Progenitor cell of endocrine pancreas (in vitro differentiated cells): ENCODE measurements around the gene KLHL9. TPM values are rescaled to one million over a fixed set of nuclear protein-coding genes. Genes with fewer than 3 reads are reported as not detected.

Experiments
- DNase-seq: peaks from one replicate; pipeline ENCODE4 v3.0.0; 2021; ENCODE audit warnings: low spot score; ENCODE audit not compliant: unreplicated experiment
- H3K27ac Mint-ChIP-seq: 2 replicates; pipeline ENCODE4 v1.8.0; 2021; ENCODE audit warnings: mild to moderate bottlenecking, moderate library complexity, mixed read lengths
- H3K27me3 Mint-ChIP-seq: 2 replicates; pipeline ENCODE4 v1.8.0; 2021; ENCODE audit warnings: mixed read lengths
- H3K36me3 Mint-ChIP-seq: 2 replicates; pipeline ENCODE4 v1.8.0; 2022; ENCODE audit warnings: mixed read lengths; ENCODE audit not compliant: insufficient read depth
- H3K4me1 Mint-ChIP-seq: 2 replicates; pipeline ENCODE4 v1.8.0; 2021; ENCODE audit warnings: low read depth, mixed read lengths
- H3K4me3 Mint-ChIP-seq: 2 replicates; pipeline ENCODE4 v1.8.0; 2021; ENCODE audit warnings: low read depth, mild to moderate bottlenecking, moderate library complexity, mixed read lengths
- H3K9me3 Mint-ChIP-seq: 2 replicates; pipeline ENCODE4 v1.8.0; 2021; ENCODE audit warnings: low read depth, mixed read lengths
- CTCF ChIP-seq: fragments of 200-600 bp; sonication (generic); IDR thresholded peaks from one replicate; pipeline ENCODE4 v1.5.0; 2021; ENCODE audit warnings: antibody characterized with exemption, mild to moderate bottlenecking; ENCODE audit not compliant: unreplicated experiment
- total RNA-seq: library from RNA; stranded (reverse); gene quantifications from 2 replicates; pipeline ENCODE4 v1.2.1, GENCODE V29; 2021

Gene KLHL9
- total RNA-seq, 1 donor from 2014 or later, result 35.9 TPM

- no peak for TF ChIP-seq CTCF
- peaks cover 24% of the 10 kb centered on the region for H3K4me1 Mint-ChIP-seq
- H3K4me3 Mint-ChIP-seq, result no peak overlapping the region
- H3K27me3 Mint-ChIP-seq, result peaks cover 3% of the 10 kb centered on the region
- H3K27ac Mint-ChIP-seq, result no peak overlapping the region
- peaks cover 13% of the 10 kb centered on the region for H3K36me3 Mint-ChIP-seq
- no peaks in the 10 kb centered on the region for H3K9me3 Mint-ChIP-seq
- no peak for DNase-seq
Measured at GRCh38 chr9:21336457-21336856, 1.3 kb upstream of the KLHL9 start.

- Mint-ChIP-seq H3K27me3 (no peaks in the 10 kb centered on the region), H3K27ac (no peak overlapping the region), H3K9me3 (no peaks in the 10 kb centered on the region), H3K36me3 (peaks cover 13% of the 10 kb centered on the region), H3K4me3 (peak overlapping the region; percentile 92), H3K4me1 (peaks cover 27% of the 10 kb centered on the region)
- DNase-seq, result no peak
- TF ChIP-seq CTCF, result no peak
Measured at GRCh38 chr9:21333226-21333625, 2.0 kb downstream of the KLHL9 start.

DNA sequence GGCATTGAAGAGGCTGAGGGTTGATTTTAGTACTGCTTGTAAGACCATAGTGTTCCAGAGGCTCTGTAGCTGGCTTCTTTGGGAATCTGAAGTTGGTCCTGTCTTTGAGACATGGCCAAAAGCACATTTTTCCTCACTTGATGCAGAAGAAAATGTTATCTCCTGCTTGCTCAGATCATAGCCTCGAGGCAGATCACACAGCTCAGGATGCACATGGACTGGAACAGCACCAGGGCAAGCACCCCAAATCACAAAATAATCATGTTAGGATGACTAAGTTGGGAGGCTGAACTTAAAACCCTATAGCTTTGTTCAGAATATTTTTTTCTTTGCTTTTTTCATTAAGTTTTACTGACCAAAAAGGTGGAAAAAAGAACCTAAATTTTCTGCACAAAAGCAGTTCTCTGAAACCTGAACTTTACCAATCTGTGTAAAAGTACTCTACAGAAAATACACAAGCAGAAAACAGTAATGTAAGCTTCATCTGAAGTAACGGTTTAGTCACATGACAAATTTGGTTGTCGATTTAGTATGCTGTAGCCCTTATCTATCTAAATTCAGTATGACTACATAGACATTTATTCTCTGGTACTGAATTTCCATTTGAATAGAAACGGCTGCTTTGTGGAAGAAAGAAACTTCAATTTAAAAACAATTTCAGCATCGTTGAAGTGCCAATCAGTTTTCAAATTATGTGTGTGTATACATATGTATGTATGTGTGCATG, 3.4 kb downstream of the KLHL9 start:
- H3K27me3 Mint-ChIP-seq, result no peaks in the 10 kb centered on the region
- peaks cover 27% of the 10 kb centered on the region for H3K4me1 Mint-ChIP-seq
- no peak for DNase-seq
- no peak overlapping the region for H3K4me3 Mint-ChIP-seq
- TF ChIP-seq CTCF, result no peak
- H3K27ac Mint-ChIP-seq, result no peak overlapping the region
- H3K9me3 Mint-ChIP-seq, result no peaks in the 10 kb centered on the region
- H3K36me3 Mint-ChIP-seq, result peaks cover 13% of the 10 kb centered on the region

DNA sequence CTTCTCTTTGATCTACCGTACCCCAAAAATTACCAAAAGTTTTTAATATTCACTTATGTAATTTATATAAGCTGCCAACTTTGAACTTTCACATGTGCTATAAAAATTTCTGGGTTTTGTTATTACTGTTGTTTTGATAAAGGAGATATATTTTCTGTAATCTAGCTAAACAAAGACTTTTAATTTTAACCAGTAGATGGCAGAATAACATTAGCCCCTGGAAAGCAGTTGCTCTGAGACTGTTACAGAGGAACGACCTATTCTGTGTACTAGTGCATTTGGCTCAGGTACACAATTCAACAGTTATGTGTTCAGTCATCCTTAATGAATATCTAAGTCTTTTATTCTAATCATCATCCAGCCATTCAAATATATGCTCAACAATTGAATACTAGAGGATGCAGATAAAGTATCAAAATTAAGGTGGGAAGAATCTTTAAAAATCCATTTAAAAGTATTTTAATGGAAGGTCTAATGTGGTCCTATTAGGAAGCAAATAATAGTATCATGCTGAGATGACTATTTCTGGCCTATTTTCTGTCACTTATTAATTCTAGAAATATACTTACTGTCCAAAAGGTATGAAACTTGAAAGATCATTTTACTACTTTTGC, 8.6 kb downstream of the KLHL9 start:
- DNase-seq, result no peak
- H3K9me3 Mint-ChIP-seq, result no peaks in the 10 kb centered on the region
- no peak overlapping the region for H3K27ac Mint-ChIP-seq
- peaks cover 3% of the 10 kb centered on the region for H3K36me3 Mint-ChIP-seq
- no peak overlapping the region for H3K4me3 Mint-ChIP-seq
- H3K27me3 Mint-ChIP-seq, result no peaks in the 10 kb centered on the region
- peak; percentile 83 for TF ChIP-seq CTCF
- H3K4me1 Mint-ChIP-seq, result peaks cover 4% of the 10 kb centered on the region

- no peak for TF ChIP-seq CTCF
- peaks cover 3% of the 10 kb centered on the region for H3K36me3 Mint-ChIP-seq
- H3K4me1 Mint-ChIP-seq, result peaks cover 5% of the 10 kb centered on the region
- no peak overlapping the region for H3K27ac Mint-ChIP-seq
- DNase-seq, result no peak
- H3K27me3 Mint-ChIP-seq, result no peaks in the 10 kb centered on the region
- no peaks in the 10 kb centered on the region for H3K9me3 Mint-ChIP-seq
- H3K4me3 Mint-ChIP-seq, result no peak overlapping the region
Measured at GRCh38 chr9:21324047-21324446, 11.2 kb downstream of the KLHL9 start.
